HG03103 (cell line): ENCODE data around the gene HOXC6.

ENCODE experiments used
- ATAC-seq: cut with Tn5 transposase; IDR thresholded peaks from one replicate; pipeline ENCODE4 v1.9.1; 2021; ENCODE audit warnings: low read depth; ENCODE audit not compliant: unreplicated experiment

HOXC6 gene

DNA sequence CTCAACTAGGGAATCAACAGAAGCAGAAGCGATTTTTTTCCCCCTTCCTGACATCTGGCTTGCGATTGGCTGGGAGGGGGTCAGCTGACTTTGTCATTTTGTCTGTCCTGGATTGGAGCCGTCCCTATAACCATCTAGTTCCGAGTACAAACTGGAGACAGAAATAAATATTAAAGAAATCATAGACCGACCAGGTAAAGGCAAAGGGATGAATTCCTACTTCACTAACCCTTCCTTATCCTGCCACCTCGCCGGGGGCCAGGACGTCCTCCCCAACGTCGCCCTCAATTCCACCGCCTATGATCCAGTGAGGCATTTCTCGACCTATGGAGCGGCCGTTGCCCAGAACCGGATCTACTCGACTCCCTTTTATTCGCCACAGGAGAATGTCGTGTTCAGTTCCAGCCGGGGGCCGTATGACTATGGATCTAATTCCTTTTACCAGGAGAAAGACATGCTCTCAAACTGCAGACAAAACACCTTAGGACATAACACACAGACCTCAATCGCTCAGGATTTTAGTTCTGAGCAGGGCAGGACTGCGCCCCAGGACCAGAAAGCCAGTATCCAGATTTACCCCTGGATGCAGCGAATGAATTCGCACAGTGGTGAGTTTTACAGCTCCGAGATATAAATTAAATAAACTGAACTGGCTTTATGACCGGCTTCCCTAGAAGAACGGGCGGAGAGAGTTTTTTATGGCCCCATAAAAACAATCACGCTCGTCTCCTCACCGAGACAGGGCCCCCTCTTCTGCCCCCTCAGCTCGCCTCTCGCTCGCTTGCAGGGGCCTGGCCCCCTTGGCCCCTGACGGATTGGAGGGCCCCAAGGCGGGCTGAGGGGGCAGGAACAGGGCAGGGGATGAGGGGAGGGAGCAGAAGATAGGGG, at the start of gene HOXC6:
HOXC6 (plus strand) TSS at position 127 of the 888 bp plus-strand sequence; CDS start at position 209, 82 bp downstream.
- ATAC-seq = no peak

DNA sequence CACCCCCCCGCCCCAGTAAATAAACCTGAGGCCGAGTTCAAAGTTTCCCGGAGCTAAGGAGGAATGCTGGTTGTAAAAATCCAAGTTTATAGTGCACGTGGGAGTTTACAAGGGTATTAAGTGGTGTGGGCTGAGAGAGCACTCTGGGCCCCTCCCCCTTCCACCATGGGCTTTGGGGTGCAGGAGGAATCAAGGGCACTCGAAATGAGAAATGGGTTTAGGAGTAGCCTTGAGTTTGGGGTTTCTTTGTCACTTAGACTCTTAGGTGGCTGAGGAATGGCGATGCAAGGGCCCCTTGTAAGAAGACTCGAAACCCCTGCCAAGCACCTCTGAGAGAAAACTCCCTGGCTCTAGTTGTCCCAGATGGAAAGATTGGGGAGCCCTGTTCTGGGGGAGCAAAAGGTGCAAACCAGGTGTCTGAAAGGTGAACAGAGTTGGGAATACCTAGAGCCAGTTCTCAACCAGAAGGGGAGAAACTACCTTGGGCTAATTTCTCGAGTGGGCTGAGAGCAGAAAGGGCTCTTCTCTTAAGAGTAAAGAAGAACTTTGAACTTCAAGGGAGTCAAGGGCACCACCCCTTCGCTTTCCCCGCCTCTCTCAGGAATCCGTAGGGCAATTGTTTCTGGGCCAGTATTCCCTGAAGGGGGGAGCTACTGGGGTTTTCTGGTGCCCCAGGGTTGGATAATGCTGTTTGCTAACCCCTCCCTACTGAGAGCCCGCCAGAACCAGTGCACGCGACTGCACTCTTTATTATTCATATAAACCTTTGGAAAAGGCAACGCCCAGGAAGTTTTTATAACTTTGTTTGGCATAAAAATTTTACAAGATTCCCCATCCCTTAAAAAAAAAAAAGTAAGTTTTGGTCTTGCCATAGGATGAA, 49.5 kb upstream of the HOXC6 start:
- ATAC-seq = no peak

DNA sequence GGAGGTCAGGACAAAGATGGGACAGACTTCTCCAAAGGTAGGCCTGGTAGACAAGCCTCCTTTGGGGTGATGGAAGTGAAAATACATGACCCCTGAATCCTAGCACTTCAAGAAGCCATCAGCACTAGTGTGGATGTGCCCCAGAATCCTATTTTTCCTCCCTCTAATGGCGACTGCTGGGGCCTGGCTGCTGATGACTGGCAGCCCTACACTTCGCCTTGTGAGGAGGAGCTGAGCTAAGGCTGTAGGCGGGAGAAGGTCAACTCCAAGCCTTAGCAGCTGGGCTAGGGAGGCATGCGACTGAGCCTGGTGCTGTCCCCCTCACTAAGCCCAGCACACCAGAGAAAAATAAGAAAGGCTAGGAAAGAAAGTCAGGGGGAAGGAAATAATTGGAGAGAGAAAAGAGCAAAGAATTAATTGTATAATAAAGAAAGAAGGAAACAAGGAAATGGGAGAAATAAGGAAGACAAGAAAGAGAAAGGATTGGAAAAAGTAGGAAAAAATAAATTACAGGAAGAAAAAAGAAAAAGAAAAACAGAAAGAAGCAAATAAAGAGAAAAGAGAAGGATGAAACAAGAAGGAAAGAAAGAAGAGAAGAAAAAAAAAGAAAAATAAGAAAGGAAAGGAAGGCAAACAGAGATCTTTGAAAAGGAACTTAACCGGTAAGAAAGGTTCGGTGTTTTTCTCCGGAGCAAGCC, 48.0 kb upstream of the HOXC6 start:
- no peak for ATAC-seq

DNA sequence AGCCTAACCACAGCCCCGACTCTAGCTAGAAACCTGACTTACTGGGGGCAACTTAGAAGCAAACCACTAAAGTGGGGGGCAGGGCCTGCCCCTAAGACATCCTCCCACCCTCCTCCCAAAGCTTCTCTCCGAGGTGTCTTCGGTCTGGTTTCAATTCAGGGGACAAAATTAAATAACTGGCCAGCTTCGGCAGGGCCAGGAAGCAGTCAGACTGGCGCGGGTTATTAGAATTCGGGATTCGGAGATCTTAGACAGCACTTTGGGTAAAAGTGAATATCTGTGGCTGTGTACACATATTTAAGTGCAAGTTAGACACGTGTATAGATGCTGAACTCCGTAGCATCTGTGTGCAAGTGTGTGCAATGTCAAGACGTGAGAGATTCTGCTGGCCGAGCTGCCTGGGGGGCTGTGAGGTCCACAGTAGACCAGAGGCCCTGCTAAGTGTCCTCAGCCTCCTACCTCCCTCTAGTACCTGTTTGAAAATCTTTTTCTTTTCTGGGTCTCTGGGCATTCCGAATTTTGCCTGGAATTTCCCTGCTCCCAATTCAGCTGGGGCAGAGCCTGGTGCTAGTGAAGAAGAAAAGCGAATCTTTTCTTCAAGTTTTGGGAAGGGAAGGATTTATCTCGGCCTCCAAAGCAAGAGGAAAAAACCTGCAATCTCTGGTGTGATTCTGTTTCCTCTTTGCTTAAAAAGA, 47.3 kb upstream of the HOXC6 start:
- ATAC-seq = no peak

DNA sequence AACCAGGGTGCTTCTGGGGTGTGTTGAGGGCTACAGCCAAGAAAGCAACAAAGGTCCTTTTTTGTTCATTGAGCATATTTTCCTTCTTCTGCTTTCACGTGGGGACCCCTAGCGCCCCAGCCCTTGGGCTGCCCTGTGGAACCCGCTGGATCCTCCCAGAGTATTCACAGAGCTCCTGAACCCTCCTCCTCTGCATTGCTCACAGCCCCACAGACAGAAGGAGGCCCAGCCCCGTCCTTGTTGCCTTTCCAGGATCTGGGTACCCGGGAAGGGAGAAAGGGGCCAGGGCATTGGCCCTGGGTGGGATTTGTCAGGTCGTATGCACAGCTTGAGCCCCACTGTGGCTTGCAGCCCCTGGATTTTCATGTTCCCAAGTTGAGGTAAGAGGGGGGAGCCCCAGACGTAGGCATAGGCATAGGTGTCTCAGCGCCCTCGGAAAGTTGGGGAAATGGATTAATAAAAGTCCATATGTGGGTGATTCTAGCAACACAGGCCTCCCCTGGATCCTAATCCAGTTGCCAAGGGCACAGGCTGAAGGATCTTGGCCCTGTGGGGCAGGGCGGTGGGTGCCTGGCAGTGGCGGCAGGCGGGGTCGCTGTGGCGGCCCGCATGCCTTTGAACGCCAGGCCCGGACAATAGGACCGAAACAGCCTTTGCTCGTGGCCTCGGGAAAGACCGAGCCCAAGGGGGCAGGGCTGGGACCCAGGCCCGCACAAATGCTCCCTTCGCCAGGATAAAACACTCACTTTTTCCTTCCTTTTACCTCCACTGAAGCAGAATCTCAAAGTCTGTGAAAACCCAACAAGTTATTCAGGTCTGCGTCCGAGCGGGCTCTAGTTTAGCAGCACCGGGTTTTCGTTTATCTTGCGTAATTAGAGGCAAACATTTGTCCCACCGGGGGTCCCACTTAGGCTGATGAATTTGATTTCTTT, 46.3 kb upstream of the HOXC6 start:
- ATAC-seq = no peak

DNA sequence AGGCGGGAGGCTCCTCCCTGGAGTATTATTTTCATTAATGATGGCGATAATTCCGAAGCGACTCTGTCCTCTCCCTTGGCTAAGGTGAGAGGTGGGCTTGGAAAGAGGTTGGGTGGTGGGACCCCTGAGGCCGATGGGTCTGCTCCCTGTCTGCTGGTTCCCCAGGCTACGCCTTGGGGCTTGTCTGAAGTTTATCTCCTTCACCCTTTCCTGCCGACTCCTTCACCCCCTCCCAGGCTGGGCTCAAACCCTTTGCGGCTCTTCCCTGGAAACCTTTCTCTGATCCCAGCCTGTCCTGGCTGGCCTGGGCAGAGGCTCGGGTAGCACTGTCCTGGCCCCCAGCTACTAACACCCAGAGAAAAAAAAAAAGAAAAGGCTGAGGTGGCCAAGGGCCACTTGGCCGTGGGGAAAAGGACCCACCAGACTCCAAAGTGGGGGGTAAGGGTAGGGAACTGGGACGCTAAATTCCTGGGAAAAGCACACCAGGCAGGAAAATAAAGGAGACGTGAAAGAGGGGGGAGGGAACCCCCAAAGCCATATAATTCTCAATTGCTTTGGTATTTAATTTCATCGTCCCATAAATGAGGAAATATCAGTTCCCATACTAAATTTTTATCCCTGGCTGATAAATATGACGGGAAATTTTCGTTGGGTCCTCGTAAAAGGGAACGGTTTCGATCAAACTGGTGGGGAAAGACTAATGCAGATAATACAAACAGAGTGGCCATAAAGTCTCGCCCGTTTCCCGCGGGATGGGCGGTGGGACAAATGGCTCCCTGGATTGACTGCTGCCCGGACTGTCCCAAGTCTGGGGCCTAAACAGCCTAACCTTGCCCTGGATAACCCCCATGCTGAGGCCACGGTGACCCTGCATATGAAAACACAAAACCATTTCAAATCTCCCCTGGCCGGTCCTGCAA, 45.3 kb upstream of the HOXC6 start:
- no peak for ATAC-seq

DNA sequence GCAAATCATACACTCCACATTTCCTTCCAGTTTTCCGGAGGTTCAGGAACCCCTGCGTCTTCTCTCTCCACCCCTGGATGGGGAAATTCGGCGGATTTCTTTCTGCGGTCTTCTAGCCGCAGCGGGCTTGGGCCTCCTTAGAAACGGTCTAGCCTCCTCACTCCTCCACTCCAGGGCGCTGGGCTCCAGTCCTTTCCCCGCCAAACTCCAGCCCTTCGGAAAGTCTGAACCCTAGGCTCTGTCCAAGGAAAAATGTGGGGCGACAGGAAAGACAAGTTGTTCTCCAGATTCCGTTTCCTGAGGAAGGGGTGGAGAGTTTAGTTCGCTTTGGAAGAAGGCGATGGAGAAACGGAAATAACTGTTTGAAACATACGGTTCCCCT, 44.7 kb upstream of the HOXC6 start:
- no peak for ATAC-seq

DNA sequence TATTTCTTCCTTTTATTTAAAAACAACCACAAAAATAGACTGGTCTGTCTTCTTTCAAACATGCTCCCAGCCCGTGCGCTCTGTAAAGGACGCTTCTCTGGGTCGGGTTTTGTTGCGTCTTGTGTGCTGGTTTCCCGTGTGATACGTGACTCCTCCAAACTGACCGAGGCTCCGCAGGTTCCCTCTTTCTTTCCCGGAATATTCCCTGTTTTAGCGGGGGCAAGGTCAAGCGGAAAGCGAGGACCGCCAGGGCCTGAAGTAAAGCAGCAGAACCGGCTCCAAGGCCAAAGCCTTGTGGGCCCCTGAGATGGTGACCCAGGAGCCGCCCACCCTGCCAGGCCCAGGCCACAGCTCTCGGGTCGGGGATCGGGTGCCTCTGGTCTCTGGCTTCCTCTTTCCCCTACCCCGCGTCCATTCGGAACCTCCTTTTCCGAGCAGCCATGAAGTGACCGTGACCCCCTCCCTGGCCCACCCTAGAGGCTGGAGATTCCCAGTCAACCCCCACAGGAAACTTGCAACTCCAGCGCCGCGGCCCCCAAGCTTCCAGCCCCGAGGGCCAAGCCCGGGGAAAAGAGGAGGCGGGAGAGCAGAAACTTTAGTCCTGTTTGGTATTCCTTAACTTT, 44.2 kb upstream of the HOXC6 start:
- no peak for ATAC-seq

DNA sequence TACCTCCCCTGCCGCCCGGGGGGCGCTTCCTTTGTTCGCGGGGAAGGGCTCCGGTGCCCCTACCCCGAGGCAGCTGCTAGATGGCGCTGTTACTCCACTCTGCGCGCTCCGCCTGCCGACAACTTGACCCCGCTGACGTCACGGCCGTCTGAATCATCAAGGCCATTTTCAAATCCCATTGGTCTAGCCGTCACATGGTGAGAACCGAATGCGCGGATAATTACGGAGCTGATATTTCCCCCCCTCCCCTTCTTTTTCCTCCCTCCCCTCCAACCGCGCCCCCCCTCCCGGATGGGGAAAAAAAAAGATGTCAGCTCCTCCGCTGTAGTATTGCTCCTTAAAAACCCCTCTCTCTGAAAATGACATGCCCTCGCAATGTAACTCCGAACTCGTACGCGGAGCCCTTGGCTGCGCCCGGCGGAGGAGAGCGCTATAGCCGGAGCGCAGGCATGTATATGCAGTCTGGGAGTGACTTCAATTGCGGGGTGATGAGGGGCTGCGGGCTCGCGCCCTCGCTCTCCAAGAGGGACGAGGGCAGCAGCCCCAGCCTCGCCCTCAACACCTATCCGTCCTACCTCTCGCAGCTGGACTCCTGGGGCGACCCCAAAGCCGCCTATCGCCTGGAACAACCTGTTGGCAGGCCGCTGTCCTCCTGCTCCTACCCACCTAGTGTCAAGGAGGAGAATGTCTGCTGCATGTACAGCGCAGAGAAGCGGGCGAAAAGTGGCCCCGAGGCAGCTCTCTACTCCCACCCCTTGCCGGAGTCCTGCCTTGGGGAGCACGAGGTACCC, 43.1 kb upstream of the HOXC6 start, which contains the start of gene HOXC10:
HOXC10 (plus strand) TSS at position 246 of the 791 bp plus-strand sequence; CDS start at position 360, 114 bp downstream.
- ATAC-seq = no peak

DNA sequence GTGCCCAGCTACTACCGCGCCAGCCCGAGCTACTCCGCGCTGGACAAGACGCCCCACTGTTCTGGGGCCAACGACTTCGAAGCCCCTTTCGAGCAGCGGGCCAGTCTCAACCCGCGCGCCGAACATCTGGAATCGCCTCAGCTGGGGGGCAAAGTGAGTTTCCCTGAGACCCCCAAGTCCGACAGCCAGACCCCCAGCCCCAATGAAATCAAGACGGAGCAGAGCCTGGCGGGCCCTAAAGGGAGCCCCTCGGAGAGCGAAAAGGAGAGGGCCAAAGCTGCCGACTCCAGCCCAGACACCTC, 42.6 kb upstream of the HOXC6 start:
- ATAC-seq = no peak

DNA sequence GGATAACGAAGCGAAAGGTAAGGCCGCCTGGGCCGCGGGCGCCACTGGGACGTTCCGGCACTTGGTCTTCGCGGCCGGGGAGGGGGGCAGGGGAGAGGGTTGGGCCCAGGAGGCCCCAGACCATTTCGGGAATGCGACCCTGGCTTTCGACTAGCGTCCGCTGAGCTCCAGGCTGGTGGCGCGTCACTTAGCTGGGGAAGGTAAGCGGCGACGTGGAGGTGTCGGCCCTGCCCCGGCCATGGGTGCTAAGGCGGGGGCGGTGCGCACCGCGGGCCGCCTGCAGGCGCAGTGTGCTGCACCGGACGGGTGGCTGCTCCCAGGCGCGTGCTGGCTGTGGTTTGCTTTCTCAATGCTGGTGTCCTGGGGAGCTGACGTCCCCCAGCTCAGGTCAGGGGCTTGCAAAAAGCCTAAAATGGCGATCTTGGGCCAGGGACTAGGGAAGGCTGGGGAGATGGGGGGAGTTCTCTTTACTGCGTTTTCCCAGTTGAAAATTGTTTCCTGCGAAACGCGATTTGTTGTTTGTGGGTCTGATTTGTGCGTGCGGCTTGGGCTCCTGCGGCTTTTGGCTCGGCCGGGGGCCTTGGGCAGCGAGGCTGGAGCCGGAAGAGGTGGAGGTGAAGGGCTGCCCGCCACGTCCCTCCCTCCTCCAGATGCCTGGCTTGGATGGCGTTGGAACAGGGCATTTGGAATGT, 42.1 kb upstream of the HOXC6 start:
- ATAC-seq = no peak

DNA sequence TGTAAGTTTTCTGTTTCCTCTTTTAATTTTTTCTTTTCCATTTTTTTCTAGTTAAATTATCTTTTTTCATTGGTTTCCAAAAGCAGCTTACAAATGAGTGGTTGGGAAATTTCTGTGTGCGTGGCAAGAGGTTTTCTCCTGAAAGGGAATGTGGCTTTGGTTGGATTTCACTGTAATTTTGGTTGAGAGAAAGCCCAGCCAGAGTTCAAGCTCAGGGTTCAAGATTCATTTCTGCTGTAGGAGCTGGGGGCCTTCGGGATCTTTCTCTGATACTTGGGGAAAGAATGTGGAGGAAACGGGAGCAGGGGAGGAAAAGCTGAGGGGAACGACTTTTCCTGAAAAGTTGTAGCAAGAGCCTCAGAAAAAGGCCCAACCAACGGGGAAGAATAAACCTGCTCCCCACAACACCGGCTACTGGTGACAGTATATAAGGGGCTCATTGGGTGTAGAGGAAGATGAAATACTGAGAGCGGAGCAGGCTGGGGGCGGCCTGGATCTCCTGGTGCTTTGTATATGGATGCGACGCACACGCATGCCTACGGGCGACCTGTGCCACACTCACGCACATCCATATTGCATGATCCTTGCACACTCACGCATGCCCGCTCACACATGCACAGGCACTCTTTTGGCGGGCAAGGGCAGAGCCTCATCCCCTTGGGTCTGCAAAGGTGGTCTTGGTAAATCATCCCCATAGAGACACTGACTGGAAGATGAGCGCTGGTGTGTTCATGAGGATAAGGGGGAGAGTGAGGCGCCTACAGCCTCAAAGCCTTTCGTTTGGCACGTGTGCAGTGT, 41.4 kb upstream of the HOXC6 start:
- ATAC-seq = no peak

DNA sequence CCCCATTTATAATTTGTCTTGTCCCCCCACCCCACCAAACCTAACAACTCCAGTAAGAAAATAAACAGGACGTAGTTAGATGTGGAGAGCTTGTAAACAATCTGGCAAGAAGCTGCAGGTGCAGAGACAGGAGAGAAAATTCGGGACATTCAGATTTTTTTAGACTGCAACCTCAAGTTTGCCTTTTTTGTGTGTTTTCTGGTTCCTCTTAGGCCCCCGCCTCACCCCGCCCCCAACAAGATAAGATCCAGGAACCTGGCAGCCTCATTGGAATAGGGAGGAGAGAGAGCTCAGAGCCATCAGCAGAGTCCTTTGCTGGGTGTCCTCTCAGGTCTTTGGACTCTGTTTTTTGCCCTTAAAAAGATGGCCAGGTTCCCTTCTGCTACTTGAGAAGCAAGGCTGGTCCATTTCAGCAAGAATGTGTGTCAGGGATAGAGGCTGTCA, 40.4 kb upstream of the HOXC6 start:
- ATAC-seq = no peak

DNA sequence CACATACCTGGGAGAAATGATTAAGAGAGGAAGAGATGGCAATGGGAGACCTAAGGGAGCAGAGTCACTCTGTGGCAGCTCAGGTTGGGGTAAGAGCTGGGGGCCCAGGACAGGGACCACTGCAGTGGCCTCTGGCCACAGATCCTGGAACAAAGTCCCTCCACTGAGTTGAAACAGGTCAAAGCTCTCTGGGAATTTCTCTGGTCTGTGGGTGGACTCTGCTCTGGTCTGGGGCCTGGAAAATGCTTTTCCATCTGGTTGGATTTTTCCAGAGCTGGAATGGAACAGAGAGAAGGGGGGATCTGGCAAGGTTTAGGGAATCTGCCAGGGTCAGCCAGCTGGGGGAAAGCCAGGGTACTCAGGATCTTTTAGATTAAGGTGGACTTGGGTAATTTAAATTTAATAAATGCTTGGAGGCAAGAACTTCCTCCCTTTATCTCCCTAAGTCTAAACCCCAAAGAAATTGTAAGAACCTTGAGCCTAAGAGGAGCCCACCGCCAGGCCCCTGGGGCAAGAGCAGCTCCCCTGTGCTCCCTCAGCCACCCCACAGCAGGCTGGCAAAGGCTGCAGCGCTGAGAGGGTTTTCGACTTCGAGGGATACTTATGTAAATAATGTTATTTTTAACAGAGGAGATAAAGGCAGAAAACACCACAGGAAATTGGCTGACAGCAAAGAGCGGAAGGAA, 39.6 kb upstream of the HOXC6 start:
- no peak for ATAC-seq
